ENCODE measurements around the gene RSRC2.

Gene RSRC2

GRCh38 chr12:122505419-122506051 lies 21.2 kb downstream of the RSRC2 start:
- DNase-seq (ENCODE audit: low read depth): peak; percentile 44
- TF ChIP-seq POLR2A (IDR thresholded peaks at IDR 0.05; ENCODE audit: extremely low read depth, insufficient read length) (no peak), CTCF (IDR thresholded peaks at IDR 0.05; ENCODE audit: low read depth, low read length) (no peak), MYC (IDR thresholded peaks at IDR 0.05; ENCODE audit: low read depth, low read length) (no peak), MAX (IDR thresholded peaks at IDR 0.05; ENCODE audit: low read depth, low read length) (no peak)
- H3K4me3 ChIP-seq (ENCODE audit: low read depth, low read length): no peak overlapping the region

- no peak overlapping the region for H3K4me3 ChIP-seq (ENCODE audit: low read depth, low read length)
- DNase-seq (ENCODE audit: low read depth): no peak
- no peak for TF ChIP-seq CTCF (IDR thresholded peaks at IDR 0.05; ENCODE audit: low read depth, low read length)
- no peak for TF ChIP-seq MAX (IDR thresholded peaks at IDR 0.05; ENCODE audit: low read depth, low read length)
- no peak for TF ChIP-seq POLR2A (IDR thresholded peaks at IDR 0.05; ENCODE audit: extremely low read depth, insufficient read length)
- no peak for TF ChIP-seq MYC (IDR thresholded peaks at IDR 0.05; ENCODE audit: low read depth, low read length)
Observed at GRCh38 chr12:122503783-122504590, 22.7 kb downstream of the RSRC2 start.

GRCh38 chr12:122503147-122503751 lies 23.5 kb downstream of the RSRC2 start:
- TF ChIP-seq POLR2A (IDR thresholded peaks at IDR 0.05; ENCODE audit: extremely low read depth, insufficient read length) (no peak), MYC (IDR thresholded peaks at IDR 0.05; ENCODE audit: low read depth, low read length) (no peak), MAX (IDR thresholded peaks at IDR 0.05; ENCODE audit: low read depth, low read length) (no peak), CTCF (IDR thresholded peaks at IDR 0.05; ENCODE audit: low read depth, low read length) (no peak)
- DNase-seq (ENCODE audit: low read depth): peak; percentile 34
- H3K4me3 ChIP-seq (ENCODE audit: low read depth, low read length): no peak overlapping the region

GRCh38 chr12:122501489-122501989 lies 25.2 kb downstream of the RSRC2 start:
- H3K4me3 ChIP-seq (ENCODE audit: low read depth, low read length): peak overlapping the region; percentile 64
- TF ChIP-seq MAX (IDR thresholded peaks at IDR 0.05; ENCODE audit: low read depth, low read length) (peak; percentile 37; the same call in 1 of the 2 replicates), MYC (IDR thresholded peaks at IDR 0.05; ENCODE audit: low read depth, low read length) (0 out of 2 replicates have a peak, but pooled peaks have one; percentile 26), CTCF (IDR thresholded peaks at IDR 0.05; ENCODE audit: low read depth, low read length) (no peak), POLR2A (IDR thresholded peaks at IDR 0.05; ENCODE audit: extremely low read depth, insufficient read length) (no peak)
- no peak for DNase-seq (ENCODE audit: low read depth)

- peak; percentile 82 for TF ChIP-seq MAX (IDR thresholded peaks at IDR 0.05; ENCODE audit: low read depth, low read length)
- TF ChIP-seq POLR2A (IDR thresholded peaks at IDR 0.05; ENCODE audit: extremely low read depth, insufficient read length): peak; percentile 79
- peak; percentile 36 for TF ChIP-seq CTCF (IDR thresholded peaks at IDR 0.05; ENCODE audit: low read depth, low read length)
- TF ChIP-seq MYC (IDR thresholded peaks at IDR 0.05; ENCODE audit: low read depth, low read length): peak; percentile 80; the same call in 1 of the 2 replicates
- H3K4me3 ChIP-seq (ENCODE audit: low read depth, low read length): peak within 1 kb of the TSS; percentile 95
- peak; percentile 100 for DNase-seq (ENCODE audit: low read depth)
Observed at GRCh38 chr12:122500685-122501488, 25.8 kb downstream of the RSRC2 start, which contains the start of gene ZCCHC8. ZCCHC8 (minus strand) TSS chr12:122500932; CDS start chr12:122500840, 92 bp downstream.
